ENCODE measurements around the gene KCNG2.
A peak's percentile ranks its signal among the peaks of the same experiment; 100 is the strongest.

The KCNG2 gene

DNA sequence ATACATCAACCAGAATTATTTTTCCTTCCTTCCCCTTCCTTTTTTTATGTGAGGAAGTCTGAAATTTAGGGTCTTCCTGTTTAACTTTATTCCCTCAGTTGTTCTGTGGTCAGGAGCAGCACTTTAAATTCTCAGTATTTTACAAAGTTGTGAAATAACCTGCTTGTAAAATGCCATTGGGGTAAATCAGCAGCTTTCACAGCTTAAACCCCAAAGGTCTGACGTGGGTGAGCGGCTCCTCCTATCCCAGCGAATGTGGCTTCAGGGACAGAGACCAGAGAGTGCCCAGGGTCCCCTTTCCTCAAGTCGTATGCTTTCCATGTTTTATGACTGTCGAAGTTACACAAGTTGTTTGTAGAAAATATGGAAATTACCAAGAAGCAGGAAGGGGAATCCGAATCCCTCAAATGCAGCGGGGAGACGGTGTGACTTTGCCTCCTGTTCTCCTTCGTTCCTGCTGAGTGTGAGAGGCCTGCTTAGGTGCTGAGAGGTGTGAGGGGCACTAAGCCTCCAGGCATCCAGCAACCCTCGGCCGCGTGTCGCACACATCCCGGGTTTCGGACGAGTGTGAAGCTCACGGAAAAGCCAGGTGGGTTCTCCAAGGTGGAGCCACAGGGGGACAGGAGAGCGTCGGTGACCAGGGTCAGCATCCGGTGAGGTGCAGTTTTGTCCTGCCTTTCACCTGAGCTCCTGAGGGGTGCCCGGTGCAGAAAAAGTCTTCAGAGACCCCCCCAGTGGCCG lies 10.8 kb upstream of the KCNG2 start:
- no peak overlapping the region for H2BK5ac ChIP-seq (ENCODE audit: low read length)
- no peak overlapping the region for H4K8ac ChIP-seq (ENCODE audit: low read depth, low read length)
- peaks cover 4 to 12% of the 10 kb centered on the region in 2 donors for H3K9me3 ChIP-seq (replicated peaks in 1 of 2; ENCODE audit: control insufficient read depth in 2 of 2, insufficient read depth in 1 of 2, low read depth in 1 of 2, low read length in 2 of 2)
- no peak overlapping the region for H3K27ac ChIP-seq (replicated peaks; ENCODE audit: low read length)
- no peak overlapping the region for H2BK120ac ChIP-seq (ENCODE audit: low read depth, low read length)
- peak overlapping the region; percentile 75 for H3K23ac ChIP-seq (ENCODE audit: low read depth, low read length, poor library complexity)
- no peak overlapping the region for H3K14ac ChIP-seq (ENCODE audit: low read length)
- no peak overlapping the region for H2BK15ac ChIP-seq (ENCODE audit: low read length)
- no peak overlapping the region for H2BK12ac ChIP-seq (ENCODE audit: low read length)
- DNase-seq (ENCODE audit: low spot score), result no peak
- H3K9ac ChIP-seq (ENCODE audit: low read depth, low read length, poor library complexity), result no peak overlapping the region
- H3K4me1 ChIP-seq (ENCODE audit: control insufficient read depth in 2 of 2, insufficient read depth in 1 of 2, low read depth in 1 of 2, low read length in 2 of 2), result peaks cover 3 to 8% of the 10 kb centered on the region in 2 donors
- H3K27me3 ChIP-seq (ENCODE audit: control insufficient read depth in 3 of 3, insufficient read depth in 3 of 3, low read depth in 1 of 3, low read length in 3 of 3), result peaks cover 13 to 84% (median 33%) of the 10 kb centered on the region in 3 experiments
- H3K18ac ChIP-seq (ENCODE audit: low read length), result peak overlapping the region; percentile 32
- H4K91ac ChIP-seq (ENCODE audit: low read depth, low read length, poor library complexity), result no peak overlapping the region
- peaks cover 0 to 4% of the 10 kb centered on the region in 2 donors for H3K36me3 ChIP-seq (replicated peaks in 1 of 2; ENCODE audit: control insufficient read depth in 2 of 2, insufficient read depth in 2 of 2, low read length in 2 of 2)
- H3K4me2 ChIP-seq (ENCODE audit: insufficient read depth, low read length, poor library complexity, severe bottlenecking), result no peak overlapping the region
- H3K4ac ChIP-seq (ENCODE audit: low read length), result no peak overlapping the region
- H3K4me3 ChIP-seq (ENCODE audit: low read length in 2 of 2), result peak overlapping the region in 1 of 2 donors; percentile 5
- H2AFZ ChIP-seq (ENCODE audit: low read length), result no peak overlapping the region
- peaks cover 4% of the 10 kb centered on the region for H3K79me1 ChIP-seq (ENCODE audit: low read depth, low read length)
- peak overlapping the region; percentile 60 for H2AK5ac ChIP-seq (ENCODE audit: low read depth, low read length)
- no CpG with 5 or more reads among the region's 22 CpGs for WGBS, 2 donors (ENCODE audit: extremely low coverage in 2 of 2, insufficient read length in 2 of 2, insufficient replicate concordance in 1 of 2)

DNA sequence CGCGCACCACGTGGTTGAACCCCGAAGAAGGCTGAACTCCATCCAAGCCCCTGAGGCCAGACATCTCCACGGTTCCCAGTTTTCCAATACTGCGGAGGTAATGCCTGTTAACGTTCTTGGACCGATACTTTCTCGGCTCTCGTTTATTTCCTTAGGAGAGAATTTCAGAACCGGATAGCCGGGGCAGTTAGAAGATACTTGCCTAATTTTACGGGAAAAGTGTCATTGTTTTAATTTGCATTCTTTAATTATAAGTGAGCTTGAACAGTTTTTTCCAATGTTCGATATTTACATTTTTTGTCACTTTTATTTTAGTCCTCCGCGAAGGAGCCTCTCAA lies 10.2 kb upstream of the KCNG2 start:
- H4K8ac ChIP-seq (ENCODE audit: low read depth, low read length), result no peak overlapping the region
- no peak overlapping the region for H2BK12ac ChIP-seq (ENCODE audit: low read length)
- H2BK120ac ChIP-seq (ENCODE audit: low read depth, low read length), result no peak overlapping the region
- no peak overlapping the region for H3K4me3 ChIP-seq (ENCODE audit: low read length in 2 of 2)
- H2BK5ac ChIP-seq (ENCODE audit: low read length), result no peak overlapping the region
- H2AK5ac ChIP-seq (ENCODE audit: low read depth, low read length), result peak overlapping the region; percentile 60
- no peak overlapping the region for H3K18ac ChIP-seq (ENCODE audit: low read length)
- no peak overlapping the region for H3K4me2 ChIP-seq (ENCODE audit: insufficient read depth, low read length, poor library complexity, severe bottlenecking)
- no peak overlapping the region for H3K23ac ChIP-seq (ENCODE audit: low read depth, low read length, poor library complexity)
- no peak overlapping the region for H3K14ac ChIP-seq (ENCODE audit: low read length)
- WGBS, 2 donors (ENCODE audit: extremely low coverage in 2 of 2, insufficient read length in 2 of 2, insufficient replicate concordance in 1 of 2), result no CpG with 5 or more reads among the region's 16 CpGs
- H3K27me3 ChIP-seq (ENCODE audit: control insufficient read depth in 3 of 3, insufficient read depth in 3 of 3, low read depth in 1 of 3, low read length in 3 of 3), result peaks cover 13 to 85% (median 33%) of the 10 kb centered on the region in 3 experiments
- H2BK15ac ChIP-seq (ENCODE audit: low read length), result no peak overlapping the region
- H3K9ac ChIP-seq (ENCODE audit: low read depth, low read length, poor library complexity), result no peak overlapping the region
- H3K4ac ChIP-seq (ENCODE audit: low read length), result no peak overlapping the region
- H3K9me3 ChIP-seq (replicated peaks in 1 of 2; ENCODE audit: control insufficient read depth in 2 of 2, insufficient read depth in 1 of 2, low read depth in 1 of 2, low read length in 2 of 2), result peaks cover 4 to 12% of the 10 kb centered on the region in 2 donors
- H2AFZ ChIP-seq (ENCODE audit: low read length), result no peak overlapping the region
- no peak for DNase-seq (ENCODE audit: low spot score)
- no peak overlapping the region for H4K91ac ChIP-seq (ENCODE audit: low read depth, low read length, poor library complexity)
- H3K27ac ChIP-seq (replicated peaks; ENCODE audit: low read length), result no peak overlapping the region
- peaks cover 3 to 9% of the 10 kb centered on the region in 2 donors for H3K4me1 ChIP-seq (ENCODE audit: control insufficient read depth in 2 of 2, insufficient read depth in 1 of 2, low read depth in 1 of 2, low read length in 2 of 2)
- peaks cover 4% of the 10 kb centered on the region for H3K79me1 ChIP-seq (ENCODE audit: low read depth, low read length)
- H3K36me3 ChIP-seq (replicated peaks in 1 of 2; ENCODE audit: control insufficient read depth in 2 of 2, insufficient read depth in 2 of 2, low read length in 2 of 2), result peaks cover 0 to 4% of the 10 kb centered on the region in 2 donors

DNA sequence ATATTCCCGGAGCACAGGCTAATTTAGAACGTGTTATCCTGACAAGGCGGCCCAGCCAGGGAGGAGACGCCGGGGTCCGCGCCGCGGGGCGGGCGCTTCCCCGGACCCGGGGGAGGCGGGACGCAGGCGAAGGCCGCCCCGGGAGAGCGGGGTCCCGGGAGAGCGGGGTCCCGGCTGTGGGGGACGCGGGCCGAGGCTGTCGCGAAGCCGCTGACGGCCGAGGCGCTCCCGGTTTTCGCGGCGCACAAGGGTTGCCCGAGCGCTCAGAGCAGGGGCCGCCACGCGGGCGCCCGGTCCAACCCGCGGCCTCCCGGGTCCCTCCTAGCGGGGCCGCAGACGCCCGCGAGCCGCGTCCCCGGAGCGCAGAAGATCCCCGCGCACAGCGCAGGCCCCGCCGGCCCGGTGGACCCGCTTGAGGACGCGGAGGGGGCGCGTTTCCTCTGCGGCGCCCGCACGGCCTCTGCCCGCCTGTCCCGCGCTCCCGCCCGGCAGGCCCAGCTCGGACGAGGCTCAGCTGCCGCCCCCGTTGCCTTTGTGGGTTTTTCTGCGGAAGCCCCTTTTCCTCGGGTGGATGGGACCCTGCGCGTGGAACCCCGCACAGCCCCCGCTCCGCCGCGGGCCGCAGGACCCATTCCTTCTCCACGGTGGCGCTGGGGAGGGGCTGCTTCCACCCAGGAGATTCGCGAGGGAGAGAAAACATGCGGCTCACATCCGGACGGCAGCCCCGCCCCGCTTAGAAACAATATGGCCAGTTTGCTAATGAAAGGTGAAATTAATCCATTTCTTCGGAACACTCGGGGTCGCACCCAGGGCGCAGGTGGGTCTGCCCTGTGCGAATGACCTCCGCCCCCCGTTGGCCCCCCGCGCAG lies 9.6 kb upstream of the KCNG2 start:
- Histone ChIP-seq H2BK5ac (ENCODE audit: low read length) (peak overlapping the region; percentile 32), H2BK12ac (ENCODE audit: low read length) (peak overlapping the region; percentile 41), H3K9me3 (replicated peaks in 1 of 2; ENCODE audit: control insufficient read depth in 2 of 2, insufficient read depth in 1 of 2, low read depth in 1 of 2, low read length in 2 of 2) (peaks cover 4 to 12% of the 10 kb centered on the region in 2 donors), H4K91ac (ENCODE audit: low read depth, low read length, poor library complexity) (peak overlapping the region; percentile 24), H3K36me3 (replicated peaks in 1 of 2; ENCODE audit: control insufficient read depth in 2 of 2, insufficient read depth in 2 of 2, low read length in 2 of 2) (peaks cover 0 to 4% of the 10 kb centered on the region in 2 donors), H2BK15ac (ENCODE audit: low read length) (peak overlapping the region; percentile 87), H3K27ac (replicated peaks; ENCODE audit: low read length) (no peak overlapping the region), H3K23ac (ENCODE audit: low read depth, low read length, poor library complexity) (no peak overlapping the region), H4K8ac (ENCODE audit: low read depth, low read length) (no peak overlapping the region), H2BK120ac (ENCODE audit: low read depth, low read length) (no peak overlapping the region), H3K9ac (ENCODE audit: low read depth, low read length, poor library complexity) (peak overlapping the region; percentile 75), H2AFZ (ENCODE audit: low read length) (peak overlapping the region; percentile 80), H3K4me3 (ENCODE audit: low read length in 2 of 2) (peak overlapping the region in 1 of 2 donors; percentile 71), H3K4me2 (ENCODE audit: insufficient read depth, low read length, poor library complexity, severe bottlenecking) (peak overlapping the region; percentile 91), H3K4me1 (ENCODE audit: control insufficient read depth in 2 of 2, insufficient read depth in 1 of 2, low read depth in 1 of 2, low read length in 2 of 2) (peaks cover 3 to 9% of the 10 kb centered on the region in 2 donors), H3K79me1 (ENCODE audit: low read depth, low read length) (peaks cover 4% of the 10 kb centered on the region), H3K4ac (ENCODE audit: low read length) (peak overlapping the region; percentile 71), H3K14ac (ENCODE audit: low read length) (peak overlapping the region; percentile 38), H2AK5ac (ENCODE audit: low read depth, low read length) (no peak overlapping the region), H3K18ac (ENCODE audit: low read length) (peak overlapping the region; percentile 97), H3K27me3 (ENCODE audit: control insufficient read depth in 3 of 3, insufficient read depth in 3 of 3, low read depth in 1 of 3, low read length in 3 of 3) (peaks cover 13 to 91% (median 33%) of the 10 kb centered on the region in 3 experiments)
- no peak for DNase-seq (ENCODE audit: low spot score)
- no CpG with 5 or more reads among the region's 106 CpGs for WGBS, 2 donors (ENCODE audit: extremely low coverage in 2 of 2, insufficient read length in 2 of 2, insufficient replicate concordance in 1 of 2)

DNA sequence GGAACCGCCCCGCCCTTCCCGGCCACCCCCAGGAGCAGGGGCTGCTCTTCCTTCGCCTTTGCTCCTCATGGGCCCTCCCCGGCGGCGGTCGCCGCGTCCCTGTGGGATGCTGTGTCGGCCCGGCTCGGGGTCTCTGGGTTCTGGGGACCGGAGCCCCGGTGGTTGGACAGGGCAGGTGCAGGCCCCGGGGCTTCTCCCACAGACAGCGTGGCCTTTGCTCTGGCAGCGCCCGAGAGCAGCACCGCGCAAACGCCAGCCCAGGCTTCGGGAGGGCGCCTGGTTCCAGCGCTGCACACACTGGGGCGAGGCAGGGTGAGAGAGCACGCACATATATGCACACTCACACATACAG lies 9.0 kb upstream of the KCNG2 start:
- peaks cover 4 to 12% of the 10 kb centered on the region in 2 donors for H3K9me3 ChIP-seq (replicated peaks in 1 of 2; ENCODE audit: control insufficient read depth in 2 of 2, insufficient read depth in 1 of 2, low read depth in 1 of 2, low read length in 2 of 2)
- H3K23ac ChIP-seq (ENCODE audit: low read depth, low read length, poor library complexity), result peak overlapping the region; percentile 100
- peaks cover 3 to 9% of the 10 kb centered on the region in 2 donors for H3K4me1 ChIP-seq (ENCODE audit: control insufficient read depth in 2 of 2, insufficient read depth in 1 of 2, low read depth in 1 of 2, low read length in 2 of 2)
- peak overlapping the region; percentile 88 for H2BK12ac ChIP-seq (ENCODE audit: low read length)
- peaks cover 0 to 4% of the 10 kb centered on the region in 2 donors for H3K36me3 ChIP-seq (replicated peaks in 1 of 2; ENCODE audit: control insufficient read depth in 2 of 2, insufficient read depth in 2 of 2, low read length in 2 of 2)
- no peak overlapping the region for H2AFZ ChIP-seq (ENCODE audit: low read length)
- H2BK120ac ChIP-seq (ENCODE audit: low read depth, low read length), result no peak overlapping the region
- peak overlapping the region; percentile 1 for H4K91ac ChIP-seq (ENCODE audit: low read depth, low read length, poor library complexity)
- WGBS, 2 donors (ENCODE audit: extremely low coverage in 2 of 2, insufficient read length in 2 of 2, insufficient replicate concordance in 1 of 2), result no CpG with 5 or more reads among the region's 27 CpGs
- H2BK5ac ChIP-seq (ENCODE audit: low read length), result no peak overlapping the region
- H4K8ac ChIP-seq (ENCODE audit: low read depth, low read length), result no peak overlapping the region
- H2AK5ac ChIP-seq (ENCODE audit: low read depth, low read length), result peak overlapping the region; percentile 6
- peak overlapping the region; percentile 37 for H3K9ac ChIP-seq (ENCODE audit: low read depth, low read length, poor library complexity)
- peaks cover 13 to 96% (median 33%) of the 10 kb centered on the region in 3 experiments for H3K27me3 ChIP-seq (ENCODE audit: control insufficient read depth in 3 of 3, insufficient read depth in 3 of 3, low read depth in 1 of 3, low read length in 3 of 3)
- H3K14ac ChIP-seq (ENCODE audit: low read length), result peak overlapping the region; percentile 100
- H3K18ac ChIP-seq (ENCODE audit: low read length), result peak overlapping the region; percentile 38
- H3K4ac ChIP-seq (ENCODE audit: low read length), result peak overlapping the region; percentile 94
- H3K27ac ChIP-seq (replicated peaks; ENCODE audit: low read length), result no peak overlapping the region
- H3K4me2 ChIP-seq (ENCODE audit: insufficient read depth, low read length, poor library complexity, severe bottlenecking), result peak overlapping the region; percentile 91
- peaks cover 4% of the 10 kb centered on the region for H3K79me1 ChIP-seq (ENCODE audit: low read depth, low read length)
- peak overlapping the region in 1 of 2 donors; percentile 69 for H3K4me3 ChIP-seq (ENCODE audit: low read length in 2 of 2)
- H2BK15ac ChIP-seq (ENCODE audit: low read length), result peak overlapping the region; percentile 86
- DNase-seq (ENCODE audit: low spot score), result no peak

Data from neuronal stem cell (in vitro differentiated cells).